Smooth muscle cell (in vitro differentiated cells): ENCODE data around the gene MAPK14. TPM values are rescaled to one million over a fixed set of nuclear protein-coding genes. Genes with fewer than 3 reads are reported as not detected.

Experiments
- DNase-seq: peaks from one replicate; lab custom pipeline; 2025; ENCODE audit not compliant: unreplicated experiment; lab: John Stamatoyannopoulos, UW
- H2AFZ ChIP-seq: fragments of 200-600 bp; sonication (generic); 2 replicates; pipeline ENCODE4 v1.6.0; 2016; ENCODE audit warnings: antibody characterized with exemption, low read depth, mild to moderate bottlenecking
- H3F3A ChIP-seq: fragments of 200-600 bp; sonication (generic); 2 replicates; pipeline ENCODE4 v1.6.0; 2017; ENCODE audit warnings: antibody characterized with exemption, low read depth
- H3K27ac ChIP-seq: fragments of 200-600 bp; sonication (generic); 2 replicates; pipeline ENCODE4 v1.5.1; 2016; ENCODE audit warnings: low read depth, mild to moderate bottlenecking
- H3K27me3 ChIP-seq: fragments of 200-600 bp; sonication (generic); 2 replicates; pipeline ENCODE4 v1.6.1; 2016; ENCODE audit warnings: low read depth, mild to moderate bottlenecking
- H3K36me3 ChIP-seq: fragments of 200-600 bp; sonication (generic); 2 replicates; pipeline ENCODE4 v1.5.1; 2016; ENCODE audit warnings: low read depth
- H3K4me1 ChIP-seq: fragments of 200-600 bp; sonication (generic); 2 replicates; pipeline ENCODE4 v1.5.1; 2016; ENCODE audit warnings: low read depth
- H3K4me2 ChIP-seq: fragments of 200-600 bp; sonication (generic); 2 replicates; pipeline ENCODE4 v1.6.0; 2016; ENCODE audit warnings: mild to moderate bottlenecking
- H3K4me3 ChIP-seq: fragments of 200-600 bp; sonication (generic); 2 replicates; pipeline ENCODE4 v1.5.1; 2016; ENCODE audit warnings: mild to moderate bottlenecking
- H3K79me2 ChIP-seq: fragments of 200-600 bp; sonication (generic); 2 replicates; pipeline ENCODE4 v1.6.0; 2016; ENCODE audit warnings: low read depth, mild to moderate bottlenecking
- H3K9ac ChIP-seq: fragments of 200-600 bp; sonication (generic); 2 replicates; pipeline ENCODE4 v1.6.0; 2016; ENCODE audit warnings: low read depth
- H3K9me3 ChIP-seq: fragments of 200-600 bp; sonication (generic); replicated peaks from 2 replicates; pipeline ENCODE4 v1.5.1; 2016; ENCODE audit warnings: low read depth
- H4K20me1 ChIP-seq: fragments of 200-600 bp; sonication (generic); 2 replicates; pipeline ENCODE4 v1.6.0; 2016; ENCODE audit warnings: low read depth
- CTCF ChIP-seq: fragments of 200-600 bp; sonication (generic); IDR thresholded peaks from 2 replicates; pipeline ENCODE4 v1.5.1; 2017; ENCODE audit warnings: borderline replicate concordance, mild to moderate bottlenecking, antibody characterized with exemption; ENCODE audit not compliant: insufficient read depth, poor library complexity, severe bottlenecking
- WGBS: methylation state at CpG from one replicate; pipeline ENCODE4 v1.1.7; 2016; ENCODE audit warnings: low lambda C conversion rate; 5-methylcytosine and 5-hydroxymethylcytosine counted together
- polyA plus RNA-seq: library from polyadenylated mRNA; unstranded; fragments of >200 nt; fragmentation: Nextera tagmentation; extraction: Ambion mirVana; gene quantifications from 2 replicates; pipeline ENCODE4 v1.2.1, GENCODE V29; 2016
- total RNA-seq: library from RNA; depleted of rRNA; stranded (reverse); fragments of >200 nt; gene quantifications from 2 replicates; pipeline ENCODE4 v1.2.3, GENCODE V29; 2014

Gene MAPK14
- total and polyA plus RNA-seq, 2 experiments from 2014 or later, result 28.0 to 62.8 TPM

GRCh38 chr6:36113049-36113448 lies 85.4 kb downstream of the MAPK14 start:
- H3K4me1 ChIP-seq, result peaks cover 5% of the 10 kb centered on the region
- DNase-seq, result no peak
- H3K9me3 ChIP-seq, result no peaks in the 10 kb centered on the region

GRCh38 chr6:36113703-36114102 lies 86.1 kb downstream of the MAPK14 start:
- Histone ChIP-seq H4K20me1 (no peaks in the 10 kb centered on the region), H3K27me3 (no peaks in the 10 kb centered on the region), H3F3A (no peaks in the 10 kb centered on the region), H3K9ac (no peak overlapping the region), H3K4me3 (no peak overlapping the region), H2AFZ (no peak overlapping the region), H3K4me1 (peaks cover 5% of the 10 kb centered on the region), H3K36me3 (no peaks in the 10 kb centered on the region), H3K9me3 (no peaks in the 10 kb centered on the region), H3K79me2 (no peaks in the 10 kb centered on the region), H3K27ac (no peak overlapping the region), H3K4me2 (no peak overlapping the region)
- no peak for TF ChIP-seq CTCF
- DNase-seq, result no peak
- 98% methylated on average over 2 of the region's 2 CpGs for WGBS

More at GRCh38 chr6:36113049-36113448, 85.4 kb downstream of the MAPK14 start:
- no peaks in the 10 kb centered on the region for H3K79me2 ChIP-seq
- no peak overlapping the region for H2AFZ ChIP-seq
- H4K20me1 ChIP-seq, result no peaks in the 10 kb centered on the region
- H3K36me3 ChIP-seq, result no peaks in the 10 kb centered on the region
- H3K27ac ChIP-seq, result no peak overlapping the region
- no peak overlapping the region for H3K9ac ChIP-seq
- H3F3A ChIP-seq, result no peaks in the 10 kb centered on the region
- no peak for TF ChIP-seq CTCF
- H3K4me3 ChIP-seq, result no peak overlapping the region
- no peak overlapping the region for H3K4me2 ChIP-seq
- H3K27me3 ChIP-seq, result no peaks in the 10 kb centered on the region

GRCh38 chr6:36114798-36115408 lies 87.3 kb downstream of the MAPK14 start:
- Histone ChIP-seq H3K9me3 (no peaks in the 10 kb centered on the region), H3K27me3 (no peaks in the 10 kb centered on the region), H3K27ac (no peak overlapping the region), H3K4me2 (no peak overlapping the region), H3F3A (no peaks in the 10 kb centered on the region), H3K79me2 (no peaks in the 10 kb centered on the region), H3K9ac (no peak overlapping the region), H3K4me3 (no peak overlapping the region), H4K20me1 (no peaks in the 10 kb centered on the region), H2AFZ (no peak overlapping the region), H3K36me3 (no peaks in the 10 kb centered on the region), H3K4me1 (peaks cover 5% of the 10 kb centered on the region)
- 69% methylated on average over 4 of the region's 4 CpGs for WGBS
- DNase-seq, result no peak
- TF ChIP-seq CTCF, result no peak

- Histone ChIP-seq H3K27me3 (no peaks in the 10 kb centered on the region), H3K9ac (no peak overlapping the region), H3F3A (no peaks in the 10 kb centered on the region), H4K20me1 (no peaks in the 10 kb centered on the region), H3K4me1 (peaks cover 5% of the 10 kb centered on the region), H3K27ac (no peak overlapping the region), H3K4me3 (no peak overlapping the region), H3K79me2 (no peaks in the 10 kb centered on the region), H2AFZ (no peak overlapping the region), H3K36me3 (no peaks in the 10 kb centered on the region), H3K4me2 (no peak overlapping the region), H3K9me3 (no peaks in the 10 kb centered on the region)
- no peak for TF ChIP-seq CTCF
- 96% methylated on average over 10 of the region's 10 CpGs for WGBS
- DNase-seq, result no peak
Observed at GRCh38 chr6:36115412-36115811, 87.8 kb downstream of the MAPK14 start.
